Testis (tissue), 2 donors: Measurements from ENCODE around the gene TMEFF1.

Experiments
- POLR2A ChIP-seq: fragments of 450-650 bp; IDR thresholded peaks from one replicate; pipeline ENCODE4 v1.6.1; 2017; ENCODE audit warnings: antibody characterized with exemption, mild to moderate bottlenecking, moderate library complexity
- TF ChIP-seq, protein P1 (sequence below), 3 experiments: fragments of 450-650 bp in 2 of 3; fragments of 200-600 bp in 1 of 3; sonication (generic) in 1 of 3; IDR thresholded peaks; one replicate each; pipeline ENCODE4 v1.5.1; 2016 to 2019; ENCODE audit warnings: antibody characterized with exemption in 3 of 3, mild to moderate bottlenecking in 2 of 3, moderate library complexity in 1 of 3

DNA sequence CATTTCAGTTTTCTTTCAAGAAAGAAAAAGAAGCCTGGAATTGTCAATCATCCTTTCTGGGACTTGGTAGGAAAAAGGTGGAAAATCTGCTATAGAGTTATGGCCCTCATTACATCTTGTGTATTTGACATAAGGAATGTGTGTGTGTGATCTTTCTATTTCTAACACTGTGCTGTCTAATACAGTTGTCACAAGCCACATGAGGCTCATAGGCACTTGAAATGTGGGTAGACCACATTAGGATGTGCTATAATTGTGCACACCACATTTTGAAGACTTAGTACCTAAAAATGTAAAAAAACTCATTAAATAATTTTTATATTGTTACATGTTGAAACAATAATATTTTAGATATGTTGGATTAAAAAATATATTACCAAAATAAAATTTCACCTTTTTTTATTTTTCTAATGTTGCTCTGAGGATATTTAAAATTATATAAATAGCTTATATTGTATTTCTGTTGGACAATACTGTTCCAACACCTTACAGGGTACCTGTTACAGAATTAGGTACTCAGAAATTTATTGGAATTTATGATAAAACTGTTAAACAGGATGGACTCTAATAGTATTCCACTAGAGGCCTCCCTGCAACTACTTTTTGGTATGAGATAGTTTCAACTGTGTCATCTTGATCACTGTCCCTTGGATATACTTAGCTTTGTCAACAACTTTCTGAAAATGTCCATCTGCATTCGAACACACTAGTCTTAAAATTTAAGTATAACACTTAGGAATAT is 27.6 kb upstream of the TMEFF1 start:
- TF ChIP-seq, protein P1, sequence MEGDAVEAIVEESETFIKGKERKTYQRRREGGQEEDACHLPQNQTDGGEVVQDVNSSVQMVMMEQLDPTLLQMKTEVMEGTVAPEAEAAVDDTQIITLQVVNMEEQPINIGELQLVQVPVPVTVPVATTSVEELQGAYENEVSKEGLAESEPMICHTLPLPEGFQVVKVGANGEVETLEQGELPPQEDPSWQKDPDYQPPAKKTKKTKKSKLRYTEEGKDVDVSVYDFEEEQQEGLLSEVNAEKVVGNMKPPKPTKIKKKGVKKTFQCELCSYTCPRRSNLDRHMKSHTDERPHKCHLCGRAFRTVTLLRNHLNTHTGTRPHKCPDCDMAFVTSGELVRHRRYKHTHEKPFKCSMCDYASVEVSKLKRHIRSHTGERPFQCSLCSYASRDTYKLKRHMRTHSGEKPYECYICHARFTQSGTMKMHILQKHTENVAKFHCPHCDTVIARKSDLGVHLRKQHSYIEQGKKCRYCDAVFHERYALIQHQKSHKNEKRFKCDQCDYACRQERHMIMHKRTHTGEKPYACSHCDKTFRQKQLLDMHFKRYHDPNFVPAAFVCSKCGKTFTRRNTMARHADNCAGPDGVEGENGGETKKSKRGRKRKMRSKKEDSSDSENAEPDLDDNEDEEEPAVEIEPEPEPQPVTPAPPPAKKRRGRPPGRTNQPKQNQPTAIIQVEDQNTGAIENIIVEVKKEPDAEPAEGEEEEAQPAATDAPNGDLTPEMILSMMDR (IDR thresholded peaks at IDR 0.05): no peak
- TF ChIP-seq POLR2A: no peak
